HCT116 (cell line): Measurements from ENCODE around the gene SSUH2. TPM values are rescaled to one million over a fixed set of nuclear protein-coding genes. Genes with fewer than 3 reads are reported as not detected.

ENCODE experiments used
- ATAC-seq: fragments of 200-7000 bp; cut with Tn5 transposase; 2 replicates; pipeline ENCODE4 v1.9.1; 2020; ENCODE audit warnings: mild to moderate bottlenecking, moderate library complexity
- BruUV-seq: library from RNA; stranded (reverse); fragments of 400-500 nt; replicated peaks from 2 replicates; lab custom pipeline; 2021; lab: Mats Ljungman, UMichigan
- CTCF ChIA-PET: fragments of 300-600 bp; sonication (Branson Sonifier 250); formaldehyde crosslinking; loops from one replicate; lab custom pipeline; 2021; ENCODE audit warnings: antibody characterized with exemption; lab: Charles Lee
- POLR2A ChIA-PET: fragments of 300-600, 350-600 bp; sonication (Branson Sonifier 250); formaldehyde crosslinking; loops from one replicate; lab custom pipeline; 2021; ENCODE audit warnings: antibody characterized with exemption; lab: Charles Lee
- RAD21 ChIA-PET, 2 experiments: fragments of 300-600 bp; sonication (Branson Sonifier 250); formaldehyde crosslinking; loops; one replicate each; lab custom pipeline; 2023; ENCODE audit warnings: low total read pairs in 2 of 2; ENCODE audit not compliant: uncharacterized antibody in 2 of 2, unreplicated experiment in 2 of 2, low non-redundant PET in 1 of 2; lab: Charles Lee
- DNase-seq: peaks from one replicate; pipeline ENCODE4 v3.0.0-alpha.2; 2010; ENCODE audit warnings: low read depth, low spot score
- H2AFZ ChIP-seq: fragments of 200-600 bp; shearing (Covaris generic), sonication (generic); 2 replicates; pipeline ENCODE4 v1.6.1; 2017; ENCODE audit warnings: low read depth, mixed run types, mixed read lengths, antibody characterized with exemption, low read length; ENCODE audit not compliant: poor library complexity, severe bottlenecking
- H3K27ac ChIP-seq: 2 replicates; pipeline ENCODE4 v1.5.1; 2012; ENCODE audit warnings: low read depth, low read length
- H3K27me3 ChIP-seq: fragments of 200-600 bp; sonication (generic); 2 replicates; pipeline ENCODE4 v1.6.1; 2016; ENCODE audit warnings: mixed run types, low read length, mixed read lengths; ENCODE audit not compliant: insufficient read depth
- H3K36me3 ChIP-seq, 2 experiments: fragments of 200-500 bp in 1 of 2; fragments of 200-600 bp in 1 of 2; sonication (Bioruptor generic) in 1 of 2; sonication (generic) in 1 of 2; 2 replicates each; pipeline versions ENCODE4 v1.5.1 to v1.6.1; 2014 to 2016; ENCODE audit warnings: low read length in 2 of 2, inconsistent platforms in 1 of 2, mixed read lengths in 1 of 2, mixed run types in 1 of 2; ENCODE audit not compliant: insufficient read depth in 2 of 2, control insufficient read depth in 1 of 2
- H3K4me1 ChIP-seq, 2 experiments: fragments of 200-600 bp in 1 of 2; sonication (generic) in 1 of 2; 2 replicates each; pipeline versions ENCODE4 v1.5.1 to v1.6.1; 2012 to 2017; ENCODE audit warnings: low read length in 2 of 2, inconsistent platforms in 1 of 2, mild to moderate bottlenecking in 1 of 2, mixed read lengths in 1 of 2, mixed run types in 1 of 2, moderate library complexity in 1 of 2; ENCODE audit not compliant: insufficient read depth in 2 of 2, control insufficient read depth in 1 of 2
- H3K4me2 ChIP-seq: fragments of 200-600 bp; sonication (generic); 2 replicates; pipeline ENCODE4 v1.6.1; 2017; ENCODE audit warnings: mixed run types, low read length, mixed read lengths
- H3K4me3 ChIP-seq, 2 experiments: fragments of 200-600 bp in 1 of 2; sonication (generic) in 1 of 2; replicated peaks in 1 of 2; 2 replicates each; pipeline ENCODE4 v1.5.1; 2011 to 2016; ENCODE audit warnings: low read length in 2 of 2, control low read depth in 1 of 2, low read depth in 1 of 2, mild to moderate bottlenecking in 1 of 2, mixed read lengths in 1 of 2, mixed run types in 1 of 2
- H3K79me2 ChIP-seq: fragments of 200-600 bp; sonication (generic); 2 replicates; pipeline ENCODE4 v1.6.1; 2017; ENCODE audit warnings: mild to moderate bottlenecking, mixed run types, low read length, moderate library complexity, mixed read lengths; ENCODE audit not compliant: insufficient read depth
- H3K9ac ChIP-seq: fragments of 200-600 bp; sonication (generic); 2 replicates; pipeline ENCODE4 v1.6.1; 2016; ENCODE audit warnings: low read length, mixed read lengths
- H3K9me2 ChIP-seq: fragments of 200-600 bp; sonication (generic), shearing (Covaris generic); 2 replicates; pipeline ENCODE4 v1.6.1; 2017; ENCODE audit warnings: mixed run types, mild to moderate bottlenecking, moderate library complexity; ENCODE audit not compliant: insufficient read depth
- H3K9me3 ChIP-seq, 2 experiments: fragments of 200-500 bp in 1 of 2; fragments of 200-600 bp in 1 of 2; sonication (Bioruptor generic) in 1 of 2; sonication (generic) in 1 of 2; 2 replicates each; pipeline ENCODE4 v1.6.1; 2014 to 2017; ENCODE audit warnings: low read length in 2 of 2, mixed read lengths in 2 of 2, inconsistent platforms in 1 of 2, low read depth in 1 of 2, mild to moderate bottlenecking in 1 of 2, mixed run types in 1 of 2, moderate library complexity in 1 of 2; ENCODE audit not compliant: control insufficient read depth in 1 of 2, insufficient read depth in 1 of 2
- H4K20me1 ChIP-seq: fragments of 200-600 bp; sonication (generic), shearing (Covaris generic); 2 replicates; pipeline ENCODE4 v1.6.1; 2017; ENCODE audit warnings: mixed run types, mild to moderate bottlenecking, moderate library complexity; ENCODE audit not compliant: insufficient read depth
- CEBPB ChIP-seq: IDR thresholded peaks from 2 replicates; pipeline ENCODE4 v1.6.1; 2012; ENCODE audit warnings: low read depth
- EZH2 ChIP-seq: fragments of 200-600 bp; sonication (generic); IDR thresholded peaks from 2 replicates; pipeline ENCODE4 v1.6.1; 2017; ENCODE audit warnings: antibody characterized with exemption, mixed run types
- EZH2phosphoT487 ChIP-seq: fragments of 200-600 bp; IDR thresholded peaks from 2 replicates; pipeline ENCODE4 v1.6.1; 2018; ENCODE audit warnings: antibody characterized with exemption, borderline replicate concordance
- FOSL1 ChIP-seq: IDR thresholded peaks from 2 replicates; pipeline ENCODE4 v1.6.1; 2012; ENCODE audit warnings: low read depth
- JUND ChIP-seq: IDR thresholded peaks from 2 replicates; pipeline ENCODE4 v1.6.1; 2012
- POLR2A ChIP-seq: IDR thresholded peaks from 2 replicates; pipeline ENCODE4 v1.7.0; 2011; ENCODE audit warnings: borderline replicate concordance; ENCODE audit not compliant: insufficient read depth, insufficient read length; ENCODE audit errors: extremely low read depth
- RAD21 ChIP-seq: IDR thresholded peaks from 2 replicates; pipeline ENCODE4 v1.6.1; 2012; ENCODE audit warnings: low read depth, mild to moderate bottlenecking
- SIN3A ChIP-seq: IDR thresholded peaks from 2 replicates; pipeline ENCODE4 v1.6.1; 2012; ENCODE audit warnings: low read depth
- SP1 ChIP-seq: IDR thresholded peaks from 2 replicates; pipeline ENCODE4 v1.6.1; 2012; ENCODE audit warnings: low read depth
- SRF ChIP-seq: IDR thresholded peaks from 2 replicates; pipeline ENCODE4 v1.6.1; 2012; ENCODE audit warnings: low read depth
- TCF7L2 ChIP-seq: IDR thresholded peaks from 2 replicates; pipeline ENCODE4 v1.7.0; 2011; ENCODE audit warnings: borderline replicate concordance, inconsistent platforms; ENCODE audit not compliant: insufficient read depth, insufficient read length; ENCODE audit errors: extremely low read depth
- YY1 ChIP-seq: IDR thresholded peaks from 2 replicates; pipeline ENCODE4 v1.6.1; 2011; ENCODE audit warnings: low read length, low read depth, moderate library complexity, mild to moderate bottlenecking; ENCODE audit not compliant: insufficient replicate concordance; ENCODE audit errors: extremely low read depth
- ZFX ChIP-seq: fragments of 450-650 bp; IDR thresholded peaks from 2 replicates; pipeline ENCODE4 v1.6.1; 2017
- ZNF274 ChIP-seq: fragments of 200-500 bp; sonication (Bioruptor generic); IDR thresholded peaks from 2 replicates; pipeline ENCODE4 v1.6.1; 2014; ENCODE audit warnings: mild to moderate bottlenecking, low read depth, low read length, inconsistent platforms
- intact Hi-C: fragments of 100-400 bp; cut with micrococcal nuclease; formaldehyde crosslinking; loops from 2 replicates; pipeline ENCODE4 v1.10.0; 2022
- total RNA-seq: library from RNA; stranded (reverse); gene quantifications from one replicate; pipeline ENCODE4 v1.2.1, GENCODE V29; 2021; ENCODE audit not compliant: unreplicated experiment
- TF ChIP-seq, protein P1 (sequence below), 3 experiments: fragments of 200-600 bp in 1 of 3; sonication (generic) in 1 of 3; IDR thresholded peaks in 2 of 3; conservative IDR thresholded peaks in 1 of 3; 2 replicates each; pipeline ENCODE4 v1.5.1; 2012 to 2017; ENCODE audit warnings: low read depth in 2 of 3, low read length in 2 of 3, antibody characterized with exemption in 1 of 3, borderline replicate concordance in 1 of 3, control low read depth in 1 of 3, mild to moderate bottlenecking in 1 of 3, mixed read lengths in 1 of 3, mixed run types in 1 of 3, moderate library complexity in 1 of 3; ENCODE audit not compliant: insufficient read depth in 1 of 3
- TF ChIP-seq, protein P2 (sequence below): IDR thresholded peaks from 2 replicates; pipeline ENCODE4 v1.6.1; 2012
- TF ChIP-seq, protein P3 (sequence below): IDR thresholded peaks from 2 replicates; pipeline ENCODE4 v1.6.1; 2012
- TF ChIP-seq, protein P4 (sequence below): IDR thresholded peaks from 2 replicates; pipeline ENCODE4 v1.6.1; 2012; ENCODE audit warnings: low read depth
- TF ChIP-seq, protein P5 (sequence below): IDR thresholded peaks from 2 replicates; pipeline ENCODE4 v1.6.1; 2011; ENCODE audit warnings: mild to moderate bottlenecking, low read length, moderate library complexity; ENCODE audit not compliant: insufficient replicate concordance; ENCODE audit errors: extremely low read depth

Gene SSUH2
- total RNA-seq, 1 experiment from 2014 or later: 0.76 TPM

DNA sequence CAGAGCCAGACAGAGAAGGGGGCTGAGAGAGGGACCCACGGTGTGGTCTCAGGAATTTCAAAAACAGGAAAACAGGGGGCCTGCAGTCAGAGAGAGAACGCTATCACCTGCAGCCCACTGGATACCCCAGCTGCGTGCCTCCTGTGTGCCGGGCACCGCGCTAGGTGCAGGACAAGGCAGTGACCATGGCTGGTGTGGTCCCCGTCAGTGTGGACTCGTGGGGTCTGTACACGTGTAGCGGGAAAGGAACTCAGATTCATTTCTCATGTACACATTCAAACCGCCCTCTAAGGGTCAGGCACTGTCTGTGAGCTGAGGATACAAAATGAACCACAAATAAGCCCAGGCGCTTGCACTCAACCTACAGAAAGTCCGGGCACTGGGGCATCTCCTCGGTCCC, 20.9 kb downstream of the SSUH2 start:
- ChIA-PET POLR2A (interaction anchor here (1.4 kb wide), 1 partner anchor 180 kb away, joined by 4 read pairs; no protein-coding TSS in a partner anchor), RAD21 (no interaction called here), CTCF (interaction anchor here (1.2 kb wide), 1 partner anchor 181 kb away, joined by 3 read pairs; no protein-coding TSS in a partner anchor)
- Histone ChIP-seq H3K9ac (no peak overlapping the region), H3K27me3 (no peaks in the 10 kb centered on the region), H3K4me1 (peaks cover 15 to 35% of the 10 kb centered on the region in 2 experiments), H3K9me2 (no peaks in the 10 kb centered on the region), H2AFZ (no peak overlapping the region), H3K79me2 (no peaks in the 10 kb centered on the region), H3K27ac (no peak overlapping the region), H3K9me3 (peaks cover 0 to 7% of the 10 kb centered on the region in 2 experiments; a peak in 1 of 4 replicates), H3K4me3 (no peak overlapping the region), H3K36me3 (no peaks in the 10 kb centered on the region), H4K20me1 (no peaks in the 10 kb centered on the region), H3K4me2 (no peak overlapping the region)
- DNase-seq: no peak
- no peak for TF ChIP-seq ZFX
- TF ChIP-seq, protein P1, sequence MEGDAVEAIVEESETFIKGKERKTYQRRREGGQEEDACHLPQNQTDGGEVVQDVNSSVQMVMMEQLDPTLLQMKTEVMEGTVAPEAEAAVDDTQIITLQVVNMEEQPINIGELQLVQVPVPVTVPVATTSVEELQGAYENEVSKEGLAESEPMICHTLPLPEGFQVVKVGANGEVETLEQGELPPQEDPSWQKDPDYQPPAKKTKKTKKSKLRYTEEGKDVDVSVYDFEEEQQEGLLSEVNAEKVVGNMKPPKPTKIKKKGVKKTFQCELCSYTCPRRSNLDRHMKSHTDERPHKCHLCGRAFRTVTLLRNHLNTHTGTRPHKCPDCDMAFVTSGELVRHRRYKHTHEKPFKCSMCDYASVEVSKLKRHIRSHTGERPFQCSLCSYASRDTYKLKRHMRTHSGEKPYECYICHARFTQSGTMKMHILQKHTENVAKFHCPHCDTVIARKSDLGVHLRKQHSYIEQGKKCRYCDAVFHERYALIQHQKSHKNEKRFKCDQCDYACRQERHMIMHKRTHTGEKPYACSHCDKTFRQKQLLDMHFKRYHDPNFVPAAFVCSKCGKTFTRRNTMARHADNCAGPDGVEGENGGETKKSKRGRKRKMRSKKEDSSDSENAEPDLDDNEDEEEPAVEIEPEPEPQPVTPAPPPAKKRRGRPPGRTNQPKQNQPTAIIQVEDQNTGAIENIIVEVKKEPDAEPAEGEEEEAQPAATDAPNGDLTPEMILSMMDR (IDR thresholded peaks at IDR 0.05 in 2 of 3, conservative IDR thresholded peaks at IDR 0.05 in 1 of 3; ENCODE audit: borderline replicate concordance in 1 of 3, insufficient read depth in 1 of 3, low read depth in 2 of 3, low read length in 2 of 3): no peak
- TF ChIP-seq POLR2A: no peak
- TF ChIP-seq SIN3A: no peak
- TF ChIP-seq, protein P2, sequence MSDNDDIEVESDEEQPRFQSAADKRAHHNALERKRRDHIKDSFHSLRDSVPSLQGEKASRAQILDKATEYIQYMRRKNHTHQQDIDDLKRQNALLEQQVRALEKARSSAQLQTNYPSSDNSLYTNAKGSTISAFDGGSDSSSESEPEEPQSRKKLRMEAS: no peak
- TF ChIP-seq JUND: no peak
- TF ChIP-seq TCF7L2: no peak
- no peak for TF ChIP-seq EZH2phosphoT487
- TF ChIP-seq, protein P3, sequence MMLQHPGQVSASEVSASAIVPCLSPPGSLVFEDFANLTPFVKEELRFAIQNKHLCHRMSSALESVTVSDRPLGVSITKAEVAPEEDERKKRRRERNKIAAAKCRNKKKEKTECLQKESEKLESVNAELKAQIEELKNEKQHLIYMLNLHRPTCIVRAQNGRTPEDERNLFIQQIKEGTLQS: no peak
- TF ChIP-seq CEBPB: no peak
- no peak for TF ChIP-seq YY1
- no peak for TF ChIP-seq EZH2
- TF ChIP-seq FOSL1: no peak
- no peak for TF ChIP-seq SP1
- TF ChIP-seq, protein P4, sequence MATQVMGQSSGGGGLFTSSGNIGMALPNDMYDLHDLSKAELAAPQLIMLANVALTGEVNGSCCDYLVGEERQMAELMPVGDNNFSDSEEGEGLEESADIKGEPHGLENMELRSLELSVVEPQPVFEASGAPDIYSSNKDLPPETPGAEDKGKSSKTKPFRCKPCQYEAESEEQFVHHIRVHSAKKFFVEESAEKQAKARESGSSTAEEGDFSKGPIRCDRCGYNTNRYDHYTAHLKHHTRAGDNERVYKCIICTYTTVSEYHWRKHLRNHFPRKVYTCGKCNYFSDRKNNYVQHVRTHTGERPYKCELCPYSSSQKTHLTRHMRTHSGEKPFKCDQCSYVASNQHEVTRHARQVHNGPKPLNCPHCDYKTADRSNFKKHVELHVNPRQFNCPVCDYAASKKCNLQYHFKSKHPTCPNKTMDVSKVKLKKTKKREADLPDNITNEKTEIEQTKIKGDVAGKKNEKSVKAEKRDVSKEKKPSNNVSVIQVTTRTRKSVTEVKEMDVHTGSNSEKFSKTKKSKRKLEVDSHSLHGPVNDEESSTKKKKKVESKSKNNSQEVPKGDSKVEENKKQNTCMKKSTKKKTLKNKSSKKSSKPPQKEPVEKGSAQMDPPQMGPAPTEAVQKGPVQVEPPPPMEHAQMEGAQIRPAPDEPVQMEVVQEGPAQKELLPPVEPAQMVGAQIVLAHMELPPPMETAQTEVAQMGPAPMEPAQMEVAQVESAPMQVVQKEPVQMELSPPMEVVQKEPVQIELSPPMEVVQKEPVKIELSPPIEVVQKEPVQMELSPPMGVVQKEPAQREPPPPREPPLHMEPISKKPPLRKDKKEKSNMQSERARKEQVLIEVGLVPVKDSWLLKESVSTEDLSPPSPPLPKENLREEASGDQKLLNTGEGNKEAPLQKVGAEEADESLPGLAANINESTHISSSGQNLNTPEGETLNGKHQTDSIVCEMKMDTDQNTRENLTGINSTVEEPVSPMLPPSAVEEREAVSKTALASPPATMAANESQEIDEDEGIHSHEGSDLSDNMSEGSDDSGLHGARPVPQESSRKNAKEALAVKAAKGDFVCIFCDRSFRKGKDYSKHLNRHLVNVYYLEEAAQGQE: no peak
- no peak for TF ChIP-seq SRF
- TF ChIP-seq RAD21: no peak
- TF ChIP-seq ZNF274: no peak
- TF ChIP-seq, protein P5, sequence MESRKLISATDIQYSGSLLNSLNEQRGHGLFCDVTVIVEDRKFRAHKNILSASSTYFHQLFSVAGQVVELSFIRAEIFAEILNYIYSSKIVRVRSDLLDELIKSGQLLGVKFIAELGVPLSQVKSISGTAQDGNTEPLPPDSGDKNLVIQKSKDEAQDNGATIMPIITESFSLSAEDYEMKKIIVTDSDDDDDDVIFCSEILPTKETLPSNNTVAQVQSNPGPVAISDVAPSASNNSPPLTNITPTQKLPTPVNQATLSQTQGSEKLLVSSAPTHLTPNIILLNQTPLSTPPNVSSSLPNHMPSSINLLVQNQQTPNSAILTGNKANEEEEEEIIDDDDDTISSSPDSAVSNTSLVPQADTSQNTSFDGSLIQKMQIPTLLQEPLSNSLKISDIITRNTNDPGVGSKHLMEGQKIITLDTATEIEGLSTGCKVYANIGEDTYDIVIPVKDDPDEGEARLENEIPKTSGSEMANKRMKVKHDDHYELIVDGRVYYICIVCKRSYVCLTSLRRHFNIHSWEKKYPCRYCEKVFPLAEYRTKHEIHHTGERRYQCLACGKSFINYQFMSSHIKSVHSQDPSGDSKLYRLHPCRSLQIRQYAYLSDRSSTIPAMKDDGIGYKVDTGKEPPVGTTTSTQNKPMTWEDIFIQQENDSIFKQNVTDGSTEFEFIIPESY: no peak
- ATAC-seq: no peak
- BruUV-seq: no TSS peak
- intact Hi-C loops: loop anchor here (1.0 to 5.0 kb wide), 3 partner anchors 121 to 299 kb away; partner anchors contain the start of gene LMCD1
